Prostate gland (tissue), 2 donors: ENCODE data around the gene CTBP1. TPM values are rescaled to one million over a fixed set of nuclear protein-coding genes. Genes with fewer than 3 reads are reported as not detected.
A peak's percentile ranks its signal among the peaks of the same experiment; 100 is the strongest.

Experiments
- DNase-seq: peaks from one replicate; pipeline ENCODE4 v3.0.0-alpha.2; 2019; ENCODE audit warnings: low spot score
- H3K27ac ChIP-seq, 2 donors: fragments of 200-600 bp; sonication (generic); 2 replicates each; pipeline ENCODE4 v1.5.1; 2017 to 2019
- H3K27me3 ChIP-seq: fragments of 200-600 bp; sonication (generic); replicated peaks from 2 replicates; pipeline ENCODE4 v1.5.1; 2019; ENCODE audit not compliant: insufficient read depth
- H3K36me3 ChIP-seq, 2 donors: fragments of 200-600 bp; sonication (generic); 1 replicate in 1 of 2; 2 replicates in 1 of 2; pipeline versions ENCODE4 v1.5.1 to v1.8.1; 2017 to 2019
- H3K4me1 ChIP-seq: fragments of 200-600 bp; sonication (generic); replicated peaks from 2 replicates; pipeline ENCODE4 v1.5.1; 2019
- H3K4me3 ChIP-seq, 2 donors: fragments of 200-600 bp; sonication (generic); 2 replicates each; pipeline ENCODE4 v1.5.1; 2017 to 2019
- H3K9me3 ChIP-seq: fragments of 200-600 bp; sonication (generic); 2 replicates; pipeline ENCODE4 v1.5.1; 2017
- POLR2A ChIP-seq: fragments of 450-650 bp; IDR thresholded peaks from one replicate; pipeline ENCODE4 v1.6.1; 2016; ENCODE audit warnings: antibody characterized with exemption, mild to moderate bottlenecking
- POLR2AphosphoS5 ChIP-seq: sonication (generic); formaldehyde crosslinking; IDR thresholded peaks from one replicate; pipeline ENCODE4 v1.6.1; 2017; ENCODE audit warnings: antibody characterized with exemption
- WGBS: methylation state at CpG from one replicate; pipeline ENCODE4 v1.1.5; 2018; 5-methylcytosine and 5-hydroxymethylcytosine counted together
- intact Hi-C: fragments of 100-400 bp; cut with DNase I; formaldehyde crosslinking; loops from one replicate; pipeline ENCODE4 v1.14.2; 2022
- total RNA-seq, 2 donors: library from RNA; depleted of rRNA; stranded (reverse); fragments of >200 nt; gene quantifications; one replicate each; pipeline ENCODE4 v1.1.0, GENCODE V29; 2016
- TF ChIP-seq, protein P1 (sequence below), 4 experiments: fragments of 200-600 bp in 2 of 4; fragments of 450-650 bp in 2 of 4; sonication (generic) in 2 of 4; IDR thresholded peaks; 1 replicate in 3 of 4; 2 replicates in 1 of 4; pipeline ENCODE4 v1.5.1; 2016 to 2019; ENCODE audit warnings: antibody characterized with exemption in 4 of 4, mild to moderate bottlenecking in 2 of 4, moderate library complexity in 2 of 4

Gene CTBP1
- total RNA-seq, 2 donors from 2014 or later, result 173 to 264 TPM

- Histone ChIP-seq H3K27me3 (no peaks in the 10 kb centered on the region), H3K9me3 (no peaks in the 10 kb centered on the region), H3K4me1 (peaks cover 7% of the 10 kb centered on the region), H3K27ac (no peak overlapping the region), H3K36me3 (no peaks in the 10 kb centered on the region), H3K4me3 (no peak overlapping the region)
- no peak for DNase-seq
- TF ChIP-seq POLR2AphosphoS5, result no peak
- TF ChIP-seq POLR2A, result no peak
- TF ChIP-seq, protein P1, sequence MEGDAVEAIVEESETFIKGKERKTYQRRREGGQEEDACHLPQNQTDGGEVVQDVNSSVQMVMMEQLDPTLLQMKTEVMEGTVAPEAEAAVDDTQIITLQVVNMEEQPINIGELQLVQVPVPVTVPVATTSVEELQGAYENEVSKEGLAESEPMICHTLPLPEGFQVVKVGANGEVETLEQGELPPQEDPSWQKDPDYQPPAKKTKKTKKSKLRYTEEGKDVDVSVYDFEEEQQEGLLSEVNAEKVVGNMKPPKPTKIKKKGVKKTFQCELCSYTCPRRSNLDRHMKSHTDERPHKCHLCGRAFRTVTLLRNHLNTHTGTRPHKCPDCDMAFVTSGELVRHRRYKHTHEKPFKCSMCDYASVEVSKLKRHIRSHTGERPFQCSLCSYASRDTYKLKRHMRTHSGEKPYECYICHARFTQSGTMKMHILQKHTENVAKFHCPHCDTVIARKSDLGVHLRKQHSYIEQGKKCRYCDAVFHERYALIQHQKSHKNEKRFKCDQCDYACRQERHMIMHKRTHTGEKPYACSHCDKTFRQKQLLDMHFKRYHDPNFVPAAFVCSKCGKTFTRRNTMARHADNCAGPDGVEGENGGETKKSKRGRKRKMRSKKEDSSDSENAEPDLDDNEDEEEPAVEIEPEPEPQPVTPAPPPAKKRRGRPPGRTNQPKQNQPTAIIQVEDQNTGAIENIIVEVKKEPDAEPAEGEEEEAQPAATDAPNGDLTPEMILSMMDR (IDR thresholded peaks at IDR 0.05), result no peak
- intact Hi-C loops, result loop anchor here (5.0 kb wide), 1 partner anchor 55 kb away; the partner anchor contains the start of gene UVSSA
- WGBS, result 72% methylated on average over 11 of the region's 11 CpGs
Measured at GRCh38 chr4:1291996-1292702, 43.2 kb upstream of the CTBP1 start.

DNA sequence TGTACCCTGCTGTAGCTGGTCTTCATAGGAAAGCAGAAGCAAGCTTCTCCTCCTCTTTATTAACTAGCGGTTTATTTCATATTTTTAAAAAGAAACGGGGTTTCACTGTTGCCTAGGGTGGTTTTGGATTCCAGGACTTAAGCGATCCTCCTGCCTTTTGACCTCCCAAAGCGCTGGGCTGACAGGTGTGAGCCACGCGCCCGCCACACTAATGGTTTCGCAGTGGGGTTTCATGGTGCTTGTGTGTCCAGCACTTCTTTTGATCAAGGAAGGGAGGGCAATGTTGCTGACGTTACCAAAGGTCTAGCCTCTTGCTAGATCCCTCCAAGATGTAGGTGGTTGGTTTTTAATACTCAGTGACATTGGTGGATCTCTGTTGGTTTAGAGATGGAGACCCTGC lies 42.2 kb upstream of the CTBP1 start:
- no peak overlapping the region for H3K27ac ChIP-seq
- H3K4me3 ChIP-seq, result peak overlapping the region; percentile 91 to 92
- no peaks in the 10 kb centered on the region for H3K27me3 ChIP-seq
- intact Hi-C loops, result loop anchor here (5.0 kb wide), 1 partner anchor 56 kb away; the partner anchor contains the start of gene UVSSA
- TF ChIP-seq, protein P1 (IDR thresholded peaks at IDR 0.05), result no peak
- TF ChIP-seq POLR2AphosphoS5, result no peak
- TF ChIP-seq POLR2A, result no peak
- H3K4me1 ChIP-seq, result peaks cover 7% of the 10 kb centered on the region
- H3K36me3 ChIP-seq, result no peaks in the 10 kb centered on the region
- no peaks in the 10 kb centered on the region for H3K9me3 ChIP-seq
- WGBS, result 55% methylated on average over 9 of the region's 9 CpGs
- DNase-seq, result no peak

GRCh38 chr4:1290165-1290977 lies 41.4 kb upstream of the CTBP1 start:
- peak overlapping the region; percentile 91 to 92 for H3K4me3 ChIP-seq
- TF ChIP-seq POLR2A (no peak), POLR2AphosphoS5 (no peak)
- TF ChIP-seq, protein P1 (IDR thresholded peaks at IDR 0.05), result no peak
- under 1% methylated on average over 47 of the region's 47 CpGs for WGBS
- H3K27me3 ChIP-seq, result no peaks in the 10 kb centered on the region
- intact Hi-C loops, result loop anchor here (5.0 kb wide), 1 partner anchor 57 kb away; the partner anchor contains the start of gene UVSSA
- H3K4me1 ChIP-seq, result peaks cover 7% of the 10 kb centered on the region
- no peaks in the 10 kb centered on the region for H3K9me3 ChIP-seq
- H3K36me3 ChIP-seq, result no peaks in the 10 kb centered on the region
- no peak for DNase-seq
- peak overlapping the region; percentile 79 to 86 for H3K27ac ChIP-seq

DNA sequence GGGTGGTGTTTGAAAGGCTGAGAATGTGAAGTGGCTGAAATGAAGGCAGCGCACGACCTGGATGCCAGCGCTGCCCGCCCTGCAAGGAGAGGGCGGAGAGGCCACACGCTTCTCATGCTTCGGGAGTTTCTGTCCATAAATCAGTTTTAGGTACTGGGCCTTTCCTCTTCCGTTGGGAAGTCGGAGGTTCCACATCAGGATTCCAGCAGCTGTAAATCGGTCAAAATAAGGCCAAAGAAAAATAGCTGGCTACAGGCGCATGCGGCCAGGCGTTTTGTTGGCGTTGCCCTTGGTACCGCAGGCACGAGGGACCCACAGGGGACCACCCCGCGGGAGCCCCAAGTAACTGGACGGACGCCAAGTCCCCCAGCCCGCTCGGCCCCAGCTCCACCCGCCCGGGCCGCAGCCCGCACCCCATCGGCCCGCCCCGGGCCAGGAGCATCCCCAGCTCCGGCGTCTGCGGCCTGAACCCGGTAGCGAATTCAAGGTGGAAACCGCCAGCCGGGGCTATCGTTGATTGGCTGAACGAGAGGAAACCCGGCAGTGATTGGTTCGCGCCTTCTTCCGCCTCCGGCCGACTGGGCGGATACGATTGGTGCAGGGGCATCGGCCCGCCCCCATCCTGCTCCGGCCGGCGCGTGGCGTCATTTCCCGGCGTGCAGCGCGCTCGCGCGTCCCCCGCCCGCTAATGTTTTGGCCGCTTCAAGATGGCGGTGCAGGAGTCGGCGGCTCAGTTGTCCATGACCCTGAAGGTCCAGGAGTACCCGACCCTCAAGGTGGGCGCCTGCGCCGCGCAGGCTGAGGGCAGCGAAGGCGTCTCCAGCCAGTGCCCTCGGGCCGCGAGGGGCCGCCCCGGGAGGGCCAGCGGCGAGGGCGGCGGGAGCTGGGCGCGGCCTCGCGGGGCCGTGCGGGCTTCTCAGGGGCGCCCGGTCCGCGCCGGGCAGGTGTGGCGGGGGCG lies 40.6 kb upstream of the CTBP1 start, which contains the start of gene MAEA:
Gene MAEA (plus strand): TSS at position 685 of the 958 bp plus-strand sequence. CDS start 23 bp downstream, at position 708.
- Histone ChIP-seq H3K4me1 (peaks cover 7% of the 10 kb centered on the region), H3K9me3 (no peaks in the 10 kb centered on the region), H3K36me3 (no peaks in the 10 kb centered on the region), H3K27me3 (no peaks in the 10 kb centered on the region), H3K27ac (peak within 1 kb of the TSS; percentile 79 to 86), H3K4me3 (peak within 1 kb of the TSS; percentile 91 to 92)
- peak; percentile 97 for TF ChIP-seq POLR2AphosphoS5
- peak; percentile 71 for TF ChIP-seq POLR2A
- TF ChIP-seq, protein P1 (IDR thresholded peaks at IDR 0.05), result peak in 1 of 4 experiments; percentile 3
- peak; percentile 96 for DNase-seq
- intact Hi-C loops, result loop anchor here (5.0 kb wide), 1 partner anchor 58 kb away; the partner anchor contains the start of gene UVSSA
- WGBS, result under 1% methylated on average over 88 of the region's 95 CpGs
